HUES48 (cell line): ENCODE measurements around the gene TBCCD1.

ENCODE experiments used
- H3K27ac ChIP-seq: one replicate; pipeline ENCODE4 v1.7.0; 2013; ENCODE audit warnings: low read depth, low read length, inconsistent platforms
- H3K27me3 ChIP-seq: 2 replicates; pipeline ENCODE4 v1.6.1; 2013; ENCODE audit warnings: mild to moderate bottlenecking, low read length; ENCODE audit not compliant: control insufficient read depth, insufficient read depth
- H3K36me3 ChIP-seq: 2 replicates; pipeline ENCODE4 v1.6.1; 2013; ENCODE audit warnings: low read length; ENCODE audit not compliant: control insufficient read depth, insufficient read depth
- H3K4me1 ChIP-seq: 2 replicates; pipeline ENCODE4 v1.6.1; 2013; ENCODE audit warnings: mild to moderate bottlenecking, low read length; ENCODE audit not compliant: control insufficient read depth, insufficient read depth
- H3K4me3 ChIP-seq: 2 replicates; pipeline ENCODE4 v1.5.1; 2013; ENCODE audit warnings: mild to moderate bottlenecking, low read depth, low read length
- H3K9ac ChIP-seq: 2 replicates; pipeline ENCODE4 v1.6.1; 2013; ENCODE audit warnings: mild to moderate bottlenecking, low read depth, low read length, moderate library complexity
- H3K9me3 ChIP-seq: 2 replicates; pipeline ENCODE4 v1.6.1; 2013; ENCODE audit warnings: low read length; ENCODE audit not compliant: control insufficient read depth, insufficient read depth

TBCCD1 gene

GRCh38 chr3:186567072-186567921, at the start of gene TBCCD1:
TBCCD1 (minus strand) TSS chr3:186567339; CDS start chr3:186564329, 3,010 bp downstream.
- H3K36me3 ChIP-seq: peaks cover 13% of the 10 kb centered on the region
- H3K4me1 ChIP-seq: peaks cover 11% of the 10 kb centered on the region
- no peaks in the 10 kb centered on the region for H3K9me3 ChIP-seq
- peak within 1 kb of the TSS; percentile 76 for H3K9ac ChIP-seq
- peak within 1 kb of the TSS; percentile 89 for H3K4me3 ChIP-seq
- H3K27ac ChIP-seq: peak within 1 kb of the TSS; percentile 90
- H3K27me3 ChIP-seq: no peaks in the 10 kb centered on the region

- H3K9ac ChIP-seq: no peak overlapping the region
- H3K36me3 ChIP-seq: no peaks in the 10 kb centered on the region
- H3K27ac ChIP-seq: no peak overlapping the region
Measured at GRCh38 chr3:186616299-186616617, 49.1 kb upstream of the TBCCD1 start.

GRCh38 chr3:186614597-186615483, 47.7 kb upstream of the TBCCD1 start:
- Histone ChIP-seq H3K9ac (no peak overlapping the region), H3K36me3 (no peaks in the 10 kb centered on the region), H3K27ac (no peak overlapping the region), H3K9me3 (no peaks in the 10 kb centered on the region), H3K4me1 (peaks cover 11% of the 10 kb centered on the region), H3K27me3 (peaks cover 11% of the 10 kb centered on the region), H3K4me3 (no peak overlapping the region)

More at GRCh38 chr3:186616299-186616617, 49.1 kb upstream of the TBCCD1 start:
- Histone ChIP-seq H3K4me1 (peaks cover 11% of the 10 kb centered on the region), H3K27me3 (peaks cover 11% of the 10 kb centered on the region), H3K4me3 (no peak overlapping the region), H3K9me3 (no peaks in the 10 kb centered on the region)

GRCh38 chr3:186614266-186614596, 47.1 kb upstream of the TBCCD1 start:
- H3K4me1 ChIP-seq: peaks cover 11% of the 10 kb centered on the region
- H3K4me3 ChIP-seq: no peak overlapping the region
- H3K27ac ChIP-seq: no peak overlapping the region
- H3K9me3 ChIP-seq: no peaks in the 10 kb centered on the region
- H3K27me3 ChIP-seq: peaks cover 11% of the 10 kb centered on the region
- no peaks in the 10 kb centered on the region for H3K36me3 ChIP-seq
- H3K9ac ChIP-seq: no peak overlapping the region

- Histone ChIP-seq H3K27me3 (peaks cover 11% of the 10 kb centered on the region), H3K9ac (no peak overlapping the region), H3K36me3 (no peaks in the 10 kb centered on the region), H3K4me3 (no peak overlapping the region), H3K9me3 (no peaks in the 10 kb centered on the region), H3K27ac (no peak overlapping the region), H3K4me1 (peaks cover 11% of the 10 kb centered on the region)
Measured at GRCh38 chr3:186613637-186614265, 46.6 kb upstream of the TBCCD1 start.

- Histone ChIP-seq H3K4me1 (peaks cover 11% of the 10 kb centered on the region), H3K9me3 (no peaks in the 10 kb centered on the region), H3K36me3 (no peaks in the 10 kb centered on the region), H3K9ac (no peak within 1 kb of the TSS), H3K27ac (no peak within 1 kb of the TSS), H3K4me3 (no peak within 1 kb of the TSS), H3K27me3 (peaks cover 9% of the 10 kb centered on the region)
Measured at GRCh38 chr3:186612721-186613636, 45.8 kb upstream of the TBCCD1 start, which contains the start of gene AHSG. AHSG (plus strand) TSS chr3:186613060; CDS start chr3:186613142, 82 bp downstream.

GRCh38 chr3:186612065-186612464, 44.9 kb upstream of the TBCCD1 start:
- H3K9me3 ChIP-seq: no peaks in the 10 kb centered on the region
- H3K36me3 ChIP-seq: no peaks in the 10 kb centered on the region
- no peak overlapping the region for H3K27ac ChIP-seq
- no peak overlapping the region for H3K9ac ChIP-seq
- H3K27me3 ChIP-seq: no peaks in the 10 kb centered on the region
- peaks cover 7% of the 10 kb centered on the region for H3K4me1 ChIP-seq
- no peak overlapping the region for H3K4me3 ChIP-seq

GRCh38 chr3:186609247-186609868, 42.2 kb upstream of the TBCCD1 start:
- Histone ChIP-seq H3K4me3 (no peak overlapping the region), H3K4me1 (no peaks in the 10 kb centered on the region), H3K9me3 (no peaks in the 10 kb centered on the region), H3K27ac (no peak overlapping the region), H3K9ac (no peak overlapping the region), H3K36me3 (no peaks in the 10 kb centered on the region), H3K27me3 (no peaks in the 10 kb centered on the region)

- H3K4me3 ChIP-seq: no peak overlapping the region
- H3K9me3 ChIP-seq: no peaks in the 10 kb centered on the region
- no peaks in the 10 kb centered on the region for H3K4me1 ChIP-seq
- no peaks in the 10 kb centered on the region for H3K27me3 ChIP-seq
- no peak overlapping the region for H3K27ac ChIP-seq
- no peaks in the 10 kb centered on the region for H3K36me3 ChIP-seq
- H3K9ac ChIP-seq: no peak overlapping the region
Measured at GRCh38 chr3:186608624-186609215, 41.6 kb upstream of the TBCCD1 start.
